ENCODE measurements around the gene CCDC121. TPM values are rescaled to one million over a fixed set of nuclear protein-coding genes. Genes with fewer than 3 reads are reported as not detected.

Gene CCDC121
- total and polyA plus RNA-seq, 10 of the 15 experiments (the other 5 are each of a cell fraction or from before 2014, with no cell fraction given) = 0.34 to 1.2 (median 0.63) TPM

DNA sequence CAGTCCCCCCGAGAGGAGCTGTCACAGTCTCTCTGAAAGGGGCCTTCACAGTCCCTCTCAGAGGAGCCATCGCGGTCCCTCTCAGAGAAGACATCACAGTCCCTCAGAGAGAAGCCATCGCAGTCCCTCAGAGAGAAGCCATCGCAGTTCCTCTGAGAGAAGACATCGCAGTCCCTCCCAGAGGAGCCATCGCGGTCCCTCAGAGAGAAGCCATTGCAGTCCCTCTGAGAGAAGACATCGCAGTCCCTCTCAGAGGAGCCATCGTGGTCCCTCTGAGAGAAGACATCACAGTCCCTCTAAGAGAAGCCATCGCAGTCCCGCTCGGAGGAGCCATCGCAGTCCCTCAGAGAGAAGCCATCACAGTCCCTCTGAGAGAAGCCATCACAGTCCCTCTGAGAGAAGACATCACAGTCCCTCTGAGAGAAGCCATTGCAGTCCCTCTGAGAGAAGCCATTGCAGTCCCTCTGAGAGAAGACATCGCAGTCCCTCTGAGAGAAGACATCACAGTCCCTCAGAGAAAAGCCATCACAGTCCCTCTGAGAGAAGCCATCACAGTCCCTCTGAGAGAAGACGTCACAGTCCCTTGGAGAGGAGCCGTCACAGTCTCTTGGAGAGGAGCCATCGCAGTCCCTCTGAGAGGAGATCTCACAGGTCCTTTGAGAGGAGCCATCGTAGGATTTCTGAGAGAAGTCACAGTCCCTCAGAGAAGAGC lies 47.2 kb downstream of the CCDC121 start:
- Histone ChIP-seq H3K27me3 (replicated peaks in 1 of 2; ENCODE audit: control insufficient read depth in 2 of 2, insufficient read depth in 2 of 2, low read length in 1 of 2) (no peaks in the 10 kb centered on the region), H2AFZ (ENCODE audit: control insufficient read depth, low read depth, low read length) (no peak overlapping the region), H4K20me1 (ENCODE audit: control insufficient read depth, insufficient read depth) (no peaks in the 10 kb centered on the region), H3K9ac (ENCODE audit: control insufficient read depth, insufficient read depth, low read length) (no peak overlapping the region), H3K27ac (ENCODE audit: control insufficient read depth, insufficient read depth) (no peak overlapping the region), H3K4me1 (ENCODE audit: control insufficient read depth, insufficient read depth, low read length) (0 out of 2 replicates have a peak, but pooled peaks cover 3% of the 10 kb centered on the region), H3K9me3 (replicated peaks; ENCODE audit: control insufficient read depth, insufficient read depth, low read length) (peaks cover 2% of the 10 kb centered on the region; the same call in 2 of the 3 replicates), H3K4me3 (no peak overlapping the region), H3K4me2 (ENCODE audit: control insufficient read depth, insufficient read depth) (no peak overlapping the region), H3K36me3 (ENCODE audit: control insufficient read depth in 2 of 2, insufficient read depth in 2 of 2, low read length in 1 of 2) (no peaks in the 10 kb centered on the region), H3K79me2 (ENCODE audit: control insufficient read depth, insufficient read depth, low read length) (peaks cover 37% of the 10 kb centered on the region)
- intact Hi-C loops (cut with micrococcal nuclease; ENCODE audit: unreplicated experiment) (loop anchor here (5.0 to 10.0 kb wide), 2 partner anchors 46 to 177 kb away; partner anchors contain the start of genes CCDC121, GPN1 and PPM1G), in situ Hi-C loops (cut with MboI) (no loop called here)
- no TSS peak for BruUV-seq (replicated peaks)
- SMC1A ChIA-PET (ENCODE audit: uncharacterized antibody, unreplicated experiment) = interaction anchor here (1.3 kb wide), 1 partner anchor 9 kb away, joined by 3 read pairs; no protein-coding TSS in a partner anchor
- TF ChIP-seq ETV6 (conservative IDR thresholded peaks at IDR 0.05 in 1 of 2, IDR thresholded peaks at IDR 0.05 in 1 of 2; ENCODE audit: borderline replicate concordance in 1 of 2, low read depth in 1 of 2) (no peak), NRF1 (conservative IDR thresholded peaks at IDR 0.05; ENCODE audit: low read depth, low read length) (no peak), RFX5 (IDR thresholded peaks at IDR 0.05; ENCODE audit: low read depth, low read length) (no peak), YY1 (IDR thresholded peaks at IDR 0.05; ENCODE audit: low read depth, low read length) (no peak), ZNF274 (IDR thresholded peaks at IDR 0.05; ENCODE audit: insufficient read depth, insufficient read length) (no peak)
- TF ChIP-seq, protein P1, sequence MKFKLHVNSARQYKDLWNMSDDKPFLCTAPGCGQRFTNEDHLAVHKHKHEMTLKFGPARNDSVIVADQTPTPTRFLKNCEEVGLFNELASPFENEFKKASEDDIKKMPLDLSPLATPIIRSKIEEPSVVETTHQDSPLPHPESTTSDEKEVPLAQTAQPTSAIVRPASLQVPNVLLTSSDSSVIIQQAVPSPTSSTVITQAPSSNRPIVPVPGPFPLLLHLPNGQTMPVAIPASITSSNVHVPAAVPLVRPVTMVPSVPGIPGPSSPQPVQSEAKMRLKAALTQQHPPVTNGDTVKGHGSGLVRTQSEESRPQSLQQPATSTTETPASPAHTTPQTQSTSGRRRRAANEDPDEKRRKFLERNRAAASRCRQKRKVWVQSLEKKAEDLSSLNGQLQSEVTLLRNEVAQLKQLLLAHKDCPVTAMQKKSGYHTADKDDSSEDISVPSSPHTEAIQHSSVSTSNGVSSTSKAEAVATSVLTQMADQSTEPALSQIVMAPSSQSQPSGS (IDR thresholded peaks at IDR 0.05; ENCODE audit: low read length) = no peak
- 92% methylated on average over 19 of the region's 19 CpGs for WGBS (ENCODE audit: insufficient coverage, insufficient replicate concordance, low lambda C conversion rate, missing lambda C conversion rate)
- POLR2A ChIA-PET = no interaction called here
- ATAC-seq (no peak), DNase-seq (ENCODE audit: low read depth, low spot score) (no peak), FAIRE-seq (no peak)
- CTCF ChIA-PET = no interaction called here
- RAD21 ChIA-PET (ENCODE audit: unreplicated experiment) = no interaction called here

Small RNA genes lying within 50 kb of the gene (small RNA-seq; reads per million reads assigned to genes)
- gene RF00340 = not detected

Other genes with a start within 250 kb of the CCDC121 start
Only the 7 nearest of the 12 such genes appear.
- 7.9 and 9.5 TPM in 2 replicates for gene IFT172, start 139.3 kb downstream of the CCDC121 start, total RNA-seq (2014; rRNA removed)
- gene IFT172, start 139.3 kb downstream of the CCDC121 start, total RNA-seq (2014; rRNA removed; fragmentation: Illumina TruSeq; extraction: Trizol) = 4.7 and 4.8 TPM in 2 replicates
- gene IFT172, start 139.3 kb downstream of the CCDC121 start, total RNA-seq (2021) = 8.6 and 8.8 TPM in 2 replicates
- gene IFT172, start 139.3 kb downstream of the CCDC121 start, polyA plus RNA-seq (2011; rRNA removed) = 2.4 and 2.9 TPM in 2 replicates
- gene IFT172, start 139.3 kb downstream of the CCDC121 start, polyA plus RNA-seq (2014; fragmentation: Illumina TruSeq; extraction: Trizol) = 5.5 and 7.7 TPM in 2 replicates
- gene IFT172, start 139.3 kb downstream of the CCDC121 start, polyA plus RNA-seq (2014; fragmentation: Nextera tagmentation; extraction: Ambion mirVana) = 1 to 10 TPM; 3.0 to 3.4 TPM
- gene IFT172, start 139.3 kb downstream of the CCDC121 start, polyA plus RNA-seq (2014; rRNA removed) = 8.3 and 10.7 TPM in 2 replicates
- gene IFT172, start 139.3 kb downstream of the CCDC121 start, polyA plus RNA-seq (2016; fragmentation: Nextera tagmentation; extraction: Ambion mirVana) = 1 to 10 TPM; 7.0 to 7.1 TPM
- gene FNDC4, start 133.8 kb downstream of the CCDC121 start, total RNA-seq (2014; rRNA removed) = not detected in 2 replicates
- gene FNDC4, start 133.8 kb downstream of the CCDC121 start, total RNA-seq (2014; rRNA removed; fragmentation: Illumina TruSeq; extraction: Trizol) = not detected in 2 replicates
- gene FNDC4, start 133.8 kb downstream of the CCDC121 start, total RNA-seq (2021) = 0.16 and 0.21 TPM in 2 replicates
- gene FNDC4, start 133.8 kb downstream of the CCDC121 start, polyA plus RNA-seq (2011; rRNA removed) = not detected in 2 replicates
- not detected in 2 replicates for gene FNDC4, start 133.8 kb downstream of the CCDC121 start, polyA plus RNA-seq (2014; fragmentation: Illumina TruSeq; extraction: Trizol)
- gene FNDC4, start 133.8 kb downstream of the CCDC121 start, polyA plus RNA-seq (2014; fragmentation: Nextera tagmentation; extraction: Ambion mirVana) = not detected
- gene FNDC4, start 133.8 kb downstream of the CCDC121 start, polyA plus RNA-seq (2014; rRNA removed) = not detected in 2 replicates
- gene FNDC4, start 133.8 kb downstream of the CCDC121 start, polyA plus RNA-seq (2016; fragmentation: Nextera tagmentation; extraction: Ambion mirVana) = not detected
- gene GCKR, start 132.2 kb downstream of the CCDC121 start, total RNA-seq (2014; rRNA removed) = not detected in 2 replicates
- not detected in 2 replicates for gene GCKR, start 132.2 kb downstream of the CCDC121 start, total RNA-seq (2014; rRNA removed; fragmentation: Illumina TruSeq; extraction: Trizol)
- gene GCKR, start 132.2 kb downstream of the CCDC121 start, total RNA-seq (2021) = not detected in 2 replicates
- gene GCKR, start 132.2 kb downstream of the CCDC121 start, polyA plus RNA-seq (2011; rRNA removed) = not detected in 2 replicates
- gene GCKR, start 132.2 kb downstream of the CCDC121 start, polyA plus RNA-seq (2014; fragmentation: Illumina TruSeq; extraction: Trizol) = not detected in 2 replicates
- gene GCKR, start 132.2 kb downstream of the CCDC121 start, polyA plus RNA-seq (2014; fragmentation: Nextera tagmentation; extraction: Ambion mirVana) = not detected
- gene GCKR, start 132.2 kb downstream of the CCDC121 start, polyA plus RNA-seq (2014; rRNA removed) = not detected in 2 replicates
- gene GCKR, start 132.2 kb downstream of the CCDC121 start, polyA plus RNA-seq (2016; fragmentation: Nextera tagmentation; extraction: Ambion mirVana) = not detected
- gene ZNF512, start 46.0 kb downstream of the CCDC121 start, total RNA-seq (2014; rRNA removed) = 24.6 and 32.2 TPM in 2 replicates
- gene ZNF512, start 46.0 kb downstream of the CCDC121 start, total RNA-seq (2014; rRNA removed; fragmentation: Illumina TruSeq; extraction: Trizol) = 30.8 and 33.4 TPM in 2 replicates
- 28.9 and 31.7 TPM in 2 replicates for gene ZNF512, start 46.0 kb downstream of the CCDC121 start, total RNA-seq (2021)
- 61.9 and 83.4 TPM in 2 replicates for gene ZNF512, start 46.0 kb downstream of the CCDC121 start, polyA plus RNA-seq (2011; rRNA removed)
- 50.3 and 78.6 TPM in 2 replicates for gene ZNF512, start 46.0 kb downstream of the CCDC121 start, polyA plus RNA-seq (2014; fragmentation: Illumina TruSeq; extraction: Trizol)
- 10 to 100 TPM; 14.1 to 21.2 TPM for gene ZNF512, start 46.0 kb downstream of the CCDC121 start, polyA plus RNA-seq (2014; fragmentation: Nextera tagmentation; extraction: Ambion mirVana)
- 29.8 and 32.5 TPM in 2 replicates for gene ZNF512, start 46.0 kb downstream of the CCDC121 start, polyA plus RNA-seq (2014; rRNA removed)
- gene ZNF512, start 46.0 kb downstream of the CCDC121 start, polyA plus RNA-seq (2016; fragmentation: Nextera tagmentation; extraction: Ambion mirVana) = 10 to 100 TPM; 29.3 to 31.6 TPM
- gene GPN1, start within 50 bp of the CCDC121 start, total RNA-seq (2014; rRNA removed) = 36.9 and 39.3 TPM in 2 replicates
- gene GPN1, start within 50 bp of the CCDC121 start, total RNA-seq (2014; rRNA removed; fragmentation: Illumina TruSeq; extraction: Trizol) = 39.0 and 39.8 TPM in 2 replicates
- 32.1 and 38.8 TPM in 2 replicates for gene GPN1, start within 50 bp of the CCDC121 start, total RNA-seq (2021)
- gene GPN1, start within 50 bp of the CCDC121 start, polyA plus RNA-seq (2011; rRNA removed) = 71.6 and 80.2 TPM in 2 replicates
- 55.3 and 62.2 TPM in 2 replicates for gene GPN1, start within 50 bp of the CCDC121 start, polyA plus RNA-seq (2014; fragmentation: Illumina TruSeq; extraction: Trizol)
- gene GPN1, start within 50 bp of the CCDC121 start, polyA plus RNA-seq (2014; fragmentation: Nextera tagmentation; extraction: Ambion mirVana) = 100 to 1,000 TPM in 1 of 2 experiments, 10 to 100 TPM in 1; 89.5 to 108 TPM
- gene GPN1, start within 50 bp of the CCDC121 start, polyA plus RNA-seq (2014; rRNA removed) = 36.3 and 41.0 TPM in 2 replicates
- gene GPN1, start within 50 bp of the CCDC121 start, polyA plus RNA-seq (2016; fragmentation: Nextera tagmentation; extraction: Ambion mirVana) = 10 to 100 TPM; 65.4 to 69.4 TPM
- 23.5 and 27.0 TPM in 2 replicates for gene SUPT7L, start 34.6 kb upstream of the CCDC121 start, total RNA-seq (2014; rRNA removed)
- gene SUPT7L, start 34.6 kb upstream of the CCDC121 start, total RNA-seq (2014; rRNA removed; fragmentation: Illumina TruSeq; extraction: Trizol) = 20.5 and 22.6 TPM in 2 replicates
- gene SUPT7L, start 34.6 kb upstream of the CCDC121 start, total RNA-seq (2021) = 19.3 and 19.7 TPM in 2 replicates
- 43.7 and 44.7 TPM in 2 replicates for gene SUPT7L, start 34.6 kb upstream of the CCDC121 start, polyA plus RNA-seq (2011; rRNA removed)
- 29.2 and 33.4 TPM in 2 replicates for gene SUPT7L, start 34.6 kb upstream of the CCDC121 start, polyA plus RNA-seq (2014; fragmentation: Illumina TruSeq; extraction: Trizol)
- 10 to 100 TPM; 10.2 to 13.3 TPM for gene SUPT7L, start 34.6 kb upstream of the CCDC121 start, polyA plus RNA-seq (2014; fragmentation: Nextera tagmentation; extraction: Ambion mirVana)
- 24.2 and 25.1 TPM in 2 replicates for gene SUPT7L, start 34.6 kb upstream of the CCDC121 start, polyA plus RNA-seq (2014; rRNA removed)
- gene SUPT7L, start 34.6 kb upstream of the CCDC121 start, polyA plus RNA-seq (2016; fragmentation: Nextera tagmentation; extraction: Ambion mirVana) = 10 to 100 TPM; 18.4 to 20.0 TPM
- 22.5 and 23.3 TPM in 2 replicates for gene SLC4A1AP, start 34.9 kb upstream of the CCDC121 start, total RNA-seq (2014; rRNA removed)
- 28.2 and 30.0 TPM in 2 replicates for gene SLC4A1AP, start 34.9 kb upstream of the CCDC121 start, total RNA-seq (2014; rRNA removed; fragmentation: Illumina TruSeq; extraction: Trizol)
- 17.3 and 17.9 TPM in 2 replicates for gene SLC4A1AP, start 34.9 kb upstream of the CCDC121 start, total RNA-seq (2021)
- 16.7 and 24.3 TPM in 2 replicates for gene SLC4A1AP, start 34.9 kb upstream of the CCDC121 start, polyA plus RNA-seq (2011; rRNA removed)
- gene SLC4A1AP, start 34.9 kb upstream of the CCDC121 start, polyA plus RNA-seq (2014; fragmentation: Illumina TruSeq; extraction: Trizol) = 28.0 and 31.4 TPM in 2 replicates
- gene SLC4A1AP, start 34.9 kb upstream of the CCDC121 start, polyA plus RNA-seq (2014; fragmentation: Nextera tagmentation; extraction: Ambion mirVana) = 10 to 100 TPM in 1 of 2 experiments, 1 to 10 TPM in 1; 6.5 to 16.4 TPM
- gene SLC4A1AP, start 34.9 kb upstream of the CCDC121 start, polyA plus RNA-seq (2014; rRNA removed) = 18.8 and 20.5 TPM in 2 replicates
- 10 to 100 TPM; 27.1 to 30.1 TPM for gene SLC4A1AP, start 34.9 kb upstream of the CCDC121 start, polyA plus RNA-seq (2016; fragmentation: Nextera tagmentation; extraction: Ambion mirVana)

Data from GM12878 (cell line).